ENCODE data around the gene MCOLN3.
"Not testable (repeated sequence)": the region's sequence is repeated elsewhere in the genome, so short reads cannot be mapped to it uniquely, and the experiment has no call there.

Gene MCOLN3

DNA sequence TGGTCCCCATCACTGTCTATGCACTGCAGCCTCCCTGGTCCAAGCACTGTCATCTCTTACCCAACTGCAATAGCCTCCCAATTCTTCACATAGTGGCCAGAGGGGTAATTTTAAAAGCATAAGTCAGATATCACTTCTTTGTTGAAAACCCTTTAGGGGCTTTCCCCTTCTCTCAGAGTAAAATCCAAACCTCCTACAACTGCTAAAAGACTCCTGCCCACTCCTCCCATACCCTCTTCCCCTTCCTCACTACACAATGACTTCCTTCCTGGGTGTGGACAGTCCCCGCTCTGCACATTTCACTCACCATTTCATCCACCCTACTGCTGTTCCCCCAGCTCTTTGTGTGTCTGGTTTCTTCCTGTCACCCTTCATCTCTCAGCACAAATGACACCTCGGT lies 59.7 kb downstream of the MCOLN3 start:
- DNase-seq = no peak

DNA sequence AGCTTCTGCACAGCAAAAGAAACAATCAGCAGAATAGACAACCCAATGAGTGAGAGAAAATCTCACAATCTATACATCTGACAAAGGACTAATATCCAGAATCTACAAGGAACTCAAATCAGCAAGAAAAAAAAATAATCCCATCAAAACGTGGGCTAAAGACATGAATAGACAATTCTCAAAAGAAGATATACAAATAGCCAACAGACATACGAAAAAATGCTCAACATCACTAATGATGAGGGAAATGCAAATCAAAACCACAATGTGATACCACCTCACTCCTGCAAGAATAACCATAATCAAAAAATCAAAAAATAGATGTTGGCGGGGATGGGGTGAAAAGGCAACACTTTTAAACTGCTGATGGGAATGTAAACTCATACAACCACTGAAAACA lies 61.7 kb downstream of the MCOLN3 start:
- not testable (repeated sequence) for DNase-seq

DNA sequence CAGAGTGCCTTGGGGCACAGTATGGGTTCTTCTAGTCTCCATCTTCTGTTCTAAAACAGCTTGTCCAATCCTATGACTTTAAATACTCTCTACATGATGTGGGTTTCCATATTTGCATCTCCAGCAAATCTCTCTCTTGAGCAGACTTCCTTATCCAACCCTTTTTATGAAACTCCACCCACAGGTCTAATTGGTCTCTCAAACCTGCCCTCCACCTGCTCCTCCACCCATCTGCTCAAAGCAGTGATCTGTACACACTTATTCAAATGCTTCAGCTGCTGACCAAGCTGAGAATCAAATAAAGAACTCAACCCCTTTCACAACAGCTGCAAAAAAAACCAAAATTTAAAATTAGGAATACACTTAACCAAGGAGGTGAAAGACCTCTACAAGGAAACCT lies 62.9 kb downstream of the MCOLN3 start:
- DNase-seq = no peak

DNA sequence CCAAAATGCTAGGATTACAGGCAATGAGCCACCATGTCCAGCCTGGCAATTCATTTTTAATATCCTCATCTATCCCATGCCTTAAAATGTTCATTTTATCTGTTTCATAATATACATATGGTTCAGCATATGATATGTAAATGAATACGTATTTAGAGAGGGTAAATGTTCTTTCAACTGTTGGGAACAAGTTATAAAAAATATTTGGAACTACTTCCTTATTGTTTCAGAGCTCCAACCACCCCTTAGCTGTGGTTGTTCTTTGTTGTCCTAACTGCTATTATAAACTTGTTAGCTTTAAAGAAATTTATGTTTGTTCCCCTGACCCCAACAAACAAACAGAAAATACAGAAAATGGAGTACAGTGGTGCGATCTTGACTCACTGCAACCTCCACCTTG lies 65.9 kb downstream of the MCOLN3 start:
- no peak for DNase-seq

DNA sequence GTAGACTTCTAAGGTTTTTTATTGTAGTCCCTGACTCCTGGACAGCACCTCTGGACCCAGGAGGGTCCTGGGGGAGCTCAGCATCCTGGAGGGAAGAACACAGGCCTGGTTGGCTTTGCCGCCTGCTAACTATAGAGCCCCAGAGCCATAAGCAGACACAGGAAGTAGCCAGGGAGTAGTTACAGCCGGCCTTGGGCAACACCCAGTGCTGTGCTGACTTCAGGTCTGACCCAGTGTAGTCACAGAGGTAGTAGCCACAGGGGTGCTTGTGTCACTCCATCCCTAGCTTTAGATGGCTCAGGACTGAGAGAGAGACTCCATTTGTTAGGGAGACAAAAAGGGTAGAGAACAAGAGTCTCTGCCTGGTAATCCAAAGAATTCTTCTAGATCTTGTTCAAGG lies 73.3 kb downstream of the MCOLN3 start:
- DNase-seq = no peak

DNA sequence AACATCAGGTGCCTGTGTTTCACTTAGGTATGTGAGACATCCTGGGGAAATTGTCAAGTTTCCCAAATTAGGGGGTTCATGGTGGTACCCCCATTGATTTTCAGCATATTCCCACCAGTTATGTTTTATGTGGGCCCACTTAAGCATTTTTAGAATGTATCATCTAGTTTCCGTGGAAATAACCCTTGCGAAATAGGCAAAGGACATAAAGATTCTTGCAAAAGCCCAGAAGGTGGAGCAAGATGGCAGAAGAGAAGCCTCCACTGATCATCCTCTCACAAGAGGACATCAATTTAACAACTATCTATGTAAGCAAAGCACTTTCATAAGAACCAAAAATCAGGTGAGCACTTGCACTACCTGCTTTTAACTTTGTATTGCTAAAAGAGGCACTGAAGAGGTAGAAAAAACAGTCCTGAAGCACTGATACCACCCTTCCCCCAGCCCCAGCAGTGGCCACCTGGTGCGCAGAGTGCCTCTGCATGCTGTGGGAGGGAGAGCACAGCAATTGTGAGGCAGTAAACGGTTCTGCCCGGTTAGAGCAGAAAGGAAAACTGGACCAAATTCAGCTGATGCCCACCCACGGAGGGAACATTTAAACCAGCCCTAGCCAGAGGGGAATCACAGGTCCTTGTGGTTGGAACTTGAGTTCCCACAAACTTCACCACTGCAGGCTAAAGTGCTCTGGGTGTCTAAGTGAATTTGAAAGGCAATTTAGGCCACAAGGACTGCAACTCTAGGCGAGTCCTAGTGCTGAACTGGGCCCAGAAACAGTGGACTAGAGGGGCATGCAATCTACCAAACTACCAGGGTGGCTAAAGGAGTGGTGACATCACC lies 74.6 kb downstream of the MCOLN3 start:
- DNase-seq = no peak

DNA sequence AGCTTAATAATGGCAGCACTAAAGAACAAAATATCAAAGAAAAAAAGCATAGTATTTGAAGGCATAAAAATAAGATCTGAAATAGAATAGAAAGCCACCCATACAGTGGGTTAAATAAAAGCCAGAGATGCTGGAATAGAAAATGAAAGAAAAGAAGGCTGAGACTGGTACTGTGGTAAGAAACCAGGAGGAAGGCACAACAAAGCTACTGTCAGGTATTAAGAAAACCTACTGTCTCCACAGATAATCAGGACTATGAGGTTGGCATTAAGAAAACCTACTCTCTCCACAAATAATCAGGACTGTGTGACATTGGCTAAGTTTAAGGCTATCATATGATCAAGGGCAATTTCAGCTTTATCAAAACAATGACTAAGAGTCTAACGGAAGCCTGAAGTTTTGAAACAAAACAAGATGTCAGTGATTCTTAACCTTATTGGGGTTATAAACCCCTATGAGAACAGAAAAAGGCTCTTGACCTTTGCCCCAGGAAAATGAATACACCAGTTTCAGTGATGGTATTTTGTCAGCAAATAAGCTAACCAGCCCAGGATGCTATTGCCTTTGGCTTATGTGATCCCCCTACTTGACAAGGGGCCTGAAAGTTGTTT lies 75.8 kb downstream of the MCOLN3 start:
- no peak for DNase-seq

DNA sequence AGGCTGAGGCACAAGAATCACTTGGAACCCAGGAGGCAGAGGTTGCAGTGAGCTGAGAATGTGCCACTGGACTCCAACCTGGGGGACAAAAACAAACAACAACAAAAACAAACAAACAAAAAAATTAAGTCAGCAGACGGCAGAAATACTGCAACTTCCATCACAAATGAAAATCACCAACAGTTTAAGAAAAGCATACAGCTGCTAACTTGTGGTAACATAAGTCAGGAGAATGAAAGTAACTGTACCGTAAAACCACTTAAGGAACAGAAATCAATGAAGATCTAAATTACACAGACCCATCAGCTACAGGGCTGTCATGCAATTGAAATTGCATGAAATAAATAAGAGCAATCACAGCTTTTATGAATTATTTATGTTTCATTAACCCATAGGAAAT lies 76.3 kb downstream of the MCOLN3 start:
- DNase-seq = no peak

DNA sequence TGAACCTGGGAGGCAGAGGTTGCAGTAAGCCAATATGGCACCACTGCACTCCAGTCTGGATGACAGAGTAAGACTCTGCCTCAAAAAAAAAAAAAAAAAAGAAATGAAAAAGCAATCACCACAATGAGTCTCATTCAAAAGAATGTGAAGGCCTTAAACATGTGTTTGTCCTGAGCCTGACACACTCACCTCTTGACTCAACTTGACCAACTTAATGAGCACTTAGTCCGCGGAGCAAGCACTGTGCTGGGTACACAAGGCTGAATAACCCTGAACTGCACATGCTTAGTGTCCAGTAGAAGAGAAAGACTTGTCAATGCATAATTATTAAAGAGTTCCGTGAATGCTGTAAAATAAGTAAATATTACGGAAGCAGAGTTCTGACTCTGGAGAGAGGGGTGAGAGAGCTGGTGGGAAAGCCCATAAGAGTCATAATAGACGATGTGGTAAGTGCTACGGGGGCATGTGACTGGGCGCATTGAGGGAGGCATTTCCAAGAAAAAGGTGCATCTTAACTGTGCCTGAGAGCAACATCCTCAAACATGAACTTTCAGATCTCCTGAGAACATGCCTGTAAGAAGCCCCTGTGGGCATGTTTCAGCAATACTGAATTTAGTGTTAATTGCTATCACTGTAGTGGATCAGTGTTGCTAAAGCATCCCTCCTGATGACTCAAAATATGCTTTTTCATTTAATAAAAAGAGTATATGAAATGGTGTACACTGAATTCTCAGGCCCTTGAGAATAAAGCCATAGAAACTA lies 78.6 kb downstream of the MCOLN3 start:
- no peak for DNase-seq

DNA sequence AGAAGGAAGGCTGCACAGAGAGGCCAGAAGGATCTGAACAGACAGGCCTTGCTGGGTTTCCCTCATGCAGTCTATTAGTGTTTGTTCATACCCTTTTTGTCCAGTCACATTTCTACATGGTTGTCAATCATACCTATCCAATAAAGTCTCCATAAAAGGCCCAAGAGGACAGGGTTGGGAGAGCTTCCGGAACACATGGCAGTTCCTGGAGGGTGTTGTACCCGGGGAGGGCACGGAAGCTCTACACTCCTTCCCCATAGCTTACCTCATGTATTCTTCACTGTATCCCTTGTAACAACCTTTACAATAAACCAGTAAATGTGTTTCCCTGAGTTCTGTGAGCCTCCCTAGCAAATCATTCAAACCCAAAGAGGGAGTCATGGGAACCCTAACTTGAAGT lies 79.4 kb downstream of the MCOLN3 start:
- DNase-seq = no peak

DNA sequence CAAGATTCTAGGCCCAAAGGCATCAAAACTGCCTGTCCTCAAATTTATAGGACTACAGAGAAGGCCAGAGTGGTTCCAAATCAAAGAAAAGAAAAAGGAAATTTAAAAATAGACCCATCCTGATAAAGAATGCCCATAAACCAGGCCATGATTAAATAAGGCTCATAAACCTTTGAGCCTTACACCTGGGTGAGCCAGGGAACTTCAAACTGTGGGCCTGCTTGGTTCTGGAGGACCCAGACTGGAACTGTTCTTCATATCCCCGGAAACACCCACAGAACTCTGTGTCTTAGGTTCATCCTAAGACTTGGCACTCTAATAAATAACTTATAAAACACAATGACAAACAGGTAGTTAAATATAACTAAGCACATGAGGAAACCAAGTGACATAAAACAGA lies 80.2 kb downstream of the MCOLN3 start:
- no peak for DNase-seq

Measured in activated naive CD4-positive, alpha-beta T cell (primary cell).